ENCODE data around the gene C15orf39. TPM values are rescaled to one million over a fixed set of nuclear protein-coding genes. Genes with fewer than 3 reads are reported as not detected.

C15orf39 gene
- total RNA-seq, 4 donors from 2014 or later: 10.6 to 18.3 (median 16.7) TPM

GRCh38 chr15:75195122-75195765, 6.4 kb upstream of the C15orf39 start:
- no peaks in the 10 kb centered on the region for H3K9me3 ChIP-seq
- TF ChIP-seq, protein P1, sequence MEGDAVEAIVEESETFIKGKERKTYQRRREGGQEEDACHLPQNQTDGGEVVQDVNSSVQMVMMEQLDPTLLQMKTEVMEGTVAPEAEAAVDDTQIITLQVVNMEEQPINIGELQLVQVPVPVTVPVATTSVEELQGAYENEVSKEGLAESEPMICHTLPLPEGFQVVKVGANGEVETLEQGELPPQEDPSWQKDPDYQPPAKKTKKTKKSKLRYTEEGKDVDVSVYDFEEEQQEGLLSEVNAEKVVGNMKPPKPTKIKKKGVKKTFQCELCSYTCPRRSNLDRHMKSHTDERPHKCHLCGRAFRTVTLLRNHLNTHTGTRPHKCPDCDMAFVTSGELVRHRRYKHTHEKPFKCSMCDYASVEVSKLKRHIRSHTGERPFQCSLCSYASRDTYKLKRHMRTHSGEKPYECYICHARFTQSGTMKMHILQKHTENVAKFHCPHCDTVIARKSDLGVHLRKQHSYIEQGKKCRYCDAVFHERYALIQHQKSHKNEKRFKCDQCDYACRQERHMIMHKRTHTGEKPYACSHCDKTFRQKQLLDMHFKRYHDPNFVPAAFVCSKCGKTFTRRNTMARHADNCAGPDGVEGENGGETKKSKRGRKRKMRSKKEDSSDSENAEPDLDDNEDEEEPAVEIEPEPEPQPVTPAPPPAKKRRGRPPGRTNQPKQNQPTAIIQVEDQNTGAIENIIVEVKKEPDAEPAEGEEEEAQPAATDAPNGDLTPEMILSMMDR (IDR thresholded peaks at IDR 0.05): no peak
- TF ChIP-seq POLR2A (IDR thresholded peaks at IDR 0.05): no peak
- intact Hi-C loops (cut with DNase I): no loop called here
- DNase-seq: peak; percentile 90 to 92
- peaks cover 14 to 38% of the 10 kb centered on the region in 2 donors for H3K4me1 ChIP-seq
- H3K36me3 ChIP-seq: no peaks in the 10 kb centered on the region
- H3K4me3 ChIP-seq (replicated peaks in 1 of 3): no peak overlapping the region
- peak overlapping the region; percentile 44 to 73 (median 65) for H3K27ac ChIP-seq
- WGBS, 2 donors: 14 to 23% methylated on average over 7 to 10 of the region's 13 CpGs
- H3K27me3 ChIP-seq: no peaks in the 10 kb centered on the region

GRCh38 chr15:75195766-75196241, 5.9 kb upstream of the C15orf39 start:
- Histone ChIP-seq H3K4me3 (replicated peaks in 1 of 3) (no peak overlapping the region), H3K4me1 (peaks cover 19 to 43% of the 10 kb centered on the region in 2 donors), H3K36me3 (no peaks in the 10 kb centered on the region), H3K27me3 (no peaks in the 10 kb centered on the region), H3K9me3 (no peaks in the 10 kb centered on the region), H3K27ac (peak overlapping the region; percentile 44 to 73 (median 65))
- 19 to 39% methylated on average over 8 to 12 of the region's 14 CpGs for WGBS, 2 donors
- DNase-seq: peak; percentile 63 to 66
- intact Hi-C loops (cut with DNase I): no loop called here
- TF ChIP-seq, protein P1 (IDR thresholded peaks at IDR 0.05): no peak

DNA sequence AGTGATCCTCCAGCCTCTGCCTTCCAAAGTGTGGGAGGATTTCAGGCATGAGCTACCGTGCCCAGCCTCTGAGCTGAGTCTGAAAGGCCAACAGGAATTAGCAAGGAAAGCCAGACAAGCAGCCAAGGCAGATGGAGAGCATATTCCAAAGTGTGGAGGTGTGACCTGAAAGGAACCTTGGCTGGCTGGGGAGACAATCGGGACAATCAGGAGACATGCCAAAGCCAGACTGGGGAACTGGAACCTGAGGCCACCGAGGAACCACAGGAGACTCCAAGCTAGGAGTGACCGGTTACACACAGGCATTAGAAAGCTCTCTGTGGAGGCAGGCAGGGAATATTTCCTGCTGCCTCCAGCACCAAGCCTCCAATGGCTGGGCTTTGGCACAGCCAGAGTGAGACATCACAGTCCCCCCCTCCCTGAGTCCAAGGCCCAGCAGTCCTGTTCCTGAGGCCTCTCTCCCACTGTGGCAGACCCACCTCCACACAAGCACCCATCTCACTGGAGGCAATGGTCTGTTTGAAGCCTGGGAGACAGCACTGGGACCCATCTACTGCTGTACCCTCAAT, 4.5 kb upstream of the C15orf39 start:
- peak in 1 of 2 donors; percentile 23 for DNase-seq
- Histone ChIP-seq H3K4me1 (peaks cover 26 to 50% of the 10 kb centered on the region in 2 donors), H3K4me3 (replicated peaks in 1 of 3) (no peak overlapping the region), H3K9me3 (no peaks in the 10 kb centered on the region), H3K27ac (peak overlapping the region in 1 of 3 donors; percentile 16), H3K27me3 (no peaks in the 10 kb centered on the region), H3K36me3 (no peaks in the 10 kb centered on the region)
- TF ChIP-seq, protein P1 (IDR thresholded peaks at IDR 0.05): no peak
- TF ChIP-seq POLR2A (IDR thresholded peaks at IDR 0.05): no peak
- intact Hi-C loops (cut with DNase I): no loop called here
- WGBS, 2 donors: 39 to 60% methylated on average over 4 of the region's 4 CpGs

DNA sequence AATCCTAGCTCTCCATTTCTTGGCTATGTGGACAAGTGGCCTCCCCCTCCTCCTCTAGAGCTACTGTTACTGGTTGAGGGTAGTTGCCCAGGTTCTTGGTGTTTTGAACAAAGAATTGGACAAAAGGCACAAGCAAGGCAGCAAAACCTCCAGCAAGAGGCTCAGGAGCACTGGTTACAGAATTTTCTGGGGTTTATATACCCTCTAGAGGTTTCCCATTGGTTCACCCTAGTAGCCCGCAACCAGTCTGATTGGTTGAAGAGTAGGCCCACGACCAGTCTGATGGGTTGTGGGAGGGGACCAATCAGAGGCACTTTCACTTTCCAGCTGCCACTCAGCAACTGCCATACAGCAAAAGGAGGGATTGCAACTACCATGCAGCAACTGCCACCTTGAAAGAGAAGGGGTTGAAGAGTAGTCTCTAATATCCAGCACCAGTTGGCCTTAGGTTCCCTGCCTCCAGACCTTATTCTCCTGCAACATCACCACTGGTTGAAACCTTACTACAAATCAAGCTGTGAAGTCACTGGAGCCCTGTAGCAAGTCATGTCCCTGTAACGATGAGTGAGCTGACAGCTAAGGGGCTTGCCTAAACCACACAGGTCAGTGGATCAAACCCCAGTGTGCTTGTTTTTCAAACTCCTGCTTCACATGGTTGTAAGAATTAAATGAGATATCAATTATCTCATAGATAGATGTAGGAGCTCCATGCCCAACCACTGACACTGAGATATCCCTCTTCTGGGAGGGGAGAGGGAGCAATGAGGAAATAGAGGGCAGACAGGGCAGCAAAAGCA, 2.9 kb upstream of the C15orf39 start:
- Histone ChIP-seq H3K4me3 (replicated peaks in 1 of 3) (no peak overlapping the region), H3K27ac (peak overlapping the region; percentile 31 to 96 (median 93)), H3K9me3 (no peaks in the 10 kb centered on the region), H3K27me3 (no peaks in the 10 kb centered on the region), H3K36me3 (no peaks in the 10 kb centered on the region), H3K4me1 (peaks cover 35 to 59% of the 10 kb centered on the region in 2 donors)
- intact Hi-C loops (cut with DNase I): no loop called here
- TF ChIP-seq, protein P1 (IDR thresholded peaks at IDR 0.05): no peak
- no peak for TF ChIP-seq POLR2A (IDR thresholded peaks at IDR 0.05)
- DNase-seq: peak; percentile 32 to 48
- 74 to 81% methylated on average over 3 of the region's 3 CpGs for WGBS, 2 donors
